ENCODE measurements around the gene PGP.
A peak's percentile ranks its signal among the peaks of the same experiment; 100 is the strongest.
"Not testable (repeated sequence)": the region's sequence is repeated elsewhere in the genome, so short reads cannot be mapped to it uniquely, and the experiment has no call there.

Gene PGP

GRCh38 chr16:2214719-2214968, at the start of gene PGP:
PGP (minus strand) TSS chr16:2214840; CDS start chr16:2214777, 63 bp downstream.
- DNase-seq (ENCODE audit: low read depth), result no peak

DNA sequence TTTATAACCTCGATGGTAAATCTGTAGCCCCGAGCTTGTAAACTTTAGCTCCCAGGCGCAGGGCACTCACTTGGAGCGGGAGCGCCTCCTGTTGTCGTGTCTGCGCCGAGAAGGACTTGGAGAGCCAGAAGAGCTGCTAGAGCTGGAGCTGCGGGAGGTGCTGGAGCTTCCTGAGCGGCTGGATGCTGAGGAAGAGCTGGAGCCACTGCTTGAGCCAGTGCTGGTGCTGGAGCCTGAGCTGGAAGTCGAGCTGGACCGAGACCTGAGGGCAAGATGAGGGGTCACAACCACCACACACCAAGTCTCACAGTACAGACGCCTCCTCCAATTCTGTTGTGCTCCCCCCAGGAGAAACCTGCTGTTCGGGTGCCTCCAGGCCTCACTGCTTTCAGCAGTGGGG, 48.4 kb upstream of the PGP start:
- not testable (repeated sequence) for DNase-seq (ENCODE audit: low read depth)

DNA sequence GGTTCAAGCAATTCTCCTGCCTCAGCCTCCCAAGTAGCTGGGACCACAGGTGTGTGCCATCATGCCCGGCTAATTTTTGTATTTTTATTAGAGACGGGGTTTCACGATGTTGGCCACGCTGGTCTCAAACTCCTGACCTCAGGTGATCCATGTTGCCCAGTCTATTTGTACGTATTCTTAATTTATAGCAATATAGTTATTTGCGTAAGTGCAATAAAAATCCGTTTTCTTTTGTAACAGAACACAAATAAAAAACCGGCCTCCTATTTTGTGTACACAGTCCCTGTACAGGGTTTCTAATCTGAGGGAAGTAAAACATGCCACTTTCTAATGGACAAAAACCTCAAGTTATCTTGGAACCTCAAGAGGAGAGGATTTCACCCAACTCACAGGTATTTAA, 45.6 kb upstream of the PGP start:
- DNase-seq (ENCODE audit: low read depth), result no peak

DNA sequence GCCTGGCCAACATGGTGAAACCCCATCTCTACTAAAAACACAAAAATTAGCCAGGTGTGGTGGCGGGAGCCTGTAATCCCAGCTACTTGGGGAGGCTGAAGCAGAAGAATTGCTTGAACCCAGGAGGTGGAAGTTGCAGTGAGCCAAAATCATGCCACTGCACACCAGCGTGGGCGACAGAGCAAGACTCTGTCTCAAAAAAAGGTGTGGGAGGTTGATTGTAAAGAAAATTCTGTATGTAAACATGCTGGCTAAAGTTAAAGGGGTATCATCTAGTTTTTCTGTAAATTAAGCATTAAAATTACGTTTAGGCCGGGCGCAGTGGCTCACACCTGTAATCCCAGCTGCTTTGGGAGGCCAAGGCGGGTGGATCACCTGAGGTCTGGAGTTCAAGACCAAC, 43.9 kb upstream of the PGP start:
- not testable (repeated sequence) for DNase-seq (ENCODE audit: low read depth)

DNA sequence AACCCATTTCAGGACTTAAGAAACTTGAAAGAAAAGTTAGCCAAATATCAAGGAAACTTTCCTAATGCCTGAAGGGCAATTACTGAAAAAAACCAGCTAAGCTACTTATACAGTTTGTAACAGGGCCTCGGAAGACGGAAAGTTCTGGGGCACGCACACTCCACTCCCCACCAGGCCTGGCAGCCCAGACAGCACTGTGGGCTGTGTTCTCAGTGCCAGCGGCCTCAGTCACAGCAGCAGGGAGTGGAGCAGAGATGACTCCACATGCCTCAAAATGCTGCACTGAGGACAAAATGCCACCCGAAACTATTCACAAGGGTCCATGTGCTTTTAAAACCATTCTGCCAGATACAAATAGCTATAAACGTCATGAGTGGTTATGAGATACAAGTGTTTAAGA, 43.1 kb upstream of the PGP start:
- DNase-seq (ENCODE audit: low read depth), result no peak

DNA sequence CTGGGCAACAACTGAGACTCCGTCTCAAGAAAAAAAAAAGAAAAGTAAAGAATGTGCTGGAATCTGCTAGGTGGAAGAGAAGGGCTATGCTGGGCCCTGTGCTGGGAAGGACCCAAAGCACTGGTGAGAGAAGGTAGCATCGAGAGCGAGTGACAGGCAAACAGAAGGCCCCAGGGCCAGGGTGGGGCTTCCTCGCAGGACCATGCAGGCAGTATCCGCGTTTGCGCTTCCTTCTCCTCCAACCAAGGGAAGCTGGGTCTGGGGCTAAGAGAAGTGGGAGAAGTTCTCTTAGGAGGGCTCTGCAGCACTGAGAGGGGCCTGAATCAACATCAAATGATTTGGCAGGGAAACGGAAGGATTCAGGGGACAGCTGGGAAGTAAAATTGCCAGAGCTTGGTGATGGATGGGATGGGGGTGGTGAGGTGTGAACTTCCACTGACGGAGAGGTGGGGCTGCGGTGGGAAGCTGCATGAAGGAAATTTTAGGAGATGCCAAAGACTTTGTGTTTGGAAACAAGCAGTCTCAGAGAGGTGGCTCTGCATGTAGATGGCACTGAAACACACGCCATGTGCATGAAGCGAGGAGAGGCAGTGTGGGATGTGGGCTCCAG, 42.0 kb upstream of the PGP start:
- no peak for DNase-seq (ENCODE audit: low read depth)

DNA sequence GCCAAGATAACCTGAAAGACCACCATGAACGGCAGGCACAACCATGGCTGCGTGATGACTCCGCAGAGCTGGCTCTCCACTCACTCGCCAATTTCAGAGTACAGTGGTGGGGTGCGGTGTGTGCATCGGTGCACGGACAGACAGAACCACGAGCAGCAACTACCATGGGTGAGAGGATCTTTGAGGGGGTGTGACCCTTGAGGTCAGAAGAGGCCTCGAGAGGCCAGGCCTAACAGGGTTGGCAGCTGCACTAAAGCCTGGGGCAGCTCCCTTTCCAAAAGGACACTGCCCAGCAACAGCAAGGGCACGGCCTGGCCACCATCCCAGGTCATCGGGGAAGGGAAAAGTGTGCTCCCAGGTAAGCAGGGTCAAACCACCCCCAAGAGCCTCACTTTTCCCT, 38.7 kb upstream of the PGP start:
- no peak for DNase-seq (ENCODE audit: low read depth)

DNA sequence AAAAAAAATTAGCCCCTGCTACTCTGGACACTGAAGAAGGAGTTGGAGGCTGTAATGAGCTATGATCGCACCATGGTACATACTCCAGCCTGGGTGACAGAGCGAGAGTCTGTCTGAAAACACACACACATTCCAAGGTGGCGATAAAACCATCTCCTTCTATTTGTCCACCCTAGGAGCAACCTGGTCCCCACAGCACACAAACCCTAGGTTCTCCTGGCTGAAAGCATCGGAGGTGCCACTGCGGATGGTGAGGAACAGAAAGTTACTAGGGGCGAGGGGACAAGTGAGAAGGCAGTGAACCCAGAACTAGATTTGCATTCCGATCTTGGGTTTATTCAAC, 38.1 kb upstream of the PGP start:
- no peak for DNase-seq (ENCODE audit: low read depth)

DNA sequence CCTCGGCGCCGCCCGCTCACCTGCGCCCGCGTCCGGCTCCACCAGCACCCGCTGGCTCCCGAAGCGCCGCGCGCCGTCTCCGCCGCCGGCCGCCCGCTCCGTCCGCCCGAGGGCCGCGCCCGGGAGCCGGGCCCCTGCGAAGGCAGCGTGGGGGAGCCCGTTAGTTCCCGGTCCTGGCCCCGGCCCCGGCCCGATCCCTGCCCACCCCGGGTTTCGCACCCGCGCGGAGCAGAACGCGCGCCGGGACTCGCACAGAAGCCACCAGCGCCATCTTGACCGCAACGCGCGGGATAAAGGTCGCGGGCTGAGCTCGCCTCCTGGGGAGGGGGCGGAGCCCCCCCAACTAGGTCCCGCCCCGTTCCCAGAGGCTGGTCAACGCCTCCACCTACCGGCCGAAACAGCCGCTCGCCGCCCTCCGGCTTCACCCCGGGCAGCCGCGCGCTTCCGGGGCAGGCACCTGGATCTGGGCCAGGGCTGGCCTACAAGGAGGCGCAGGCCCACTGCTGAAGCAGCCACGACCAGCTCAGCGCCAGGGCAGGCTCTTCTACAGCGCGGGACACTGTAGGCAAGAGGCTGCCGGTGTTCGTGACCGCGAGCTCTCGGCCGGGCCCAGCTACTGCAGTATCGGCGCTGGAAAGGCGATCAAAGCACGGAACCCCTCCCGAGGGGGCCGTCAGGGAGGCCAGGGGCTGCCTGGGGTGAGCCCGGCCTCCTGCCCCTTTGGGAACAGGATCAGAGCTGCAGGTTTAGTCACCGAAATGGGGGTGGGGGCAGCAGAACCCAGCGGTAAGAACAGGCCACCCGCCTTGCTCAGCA, 36.9 kb upstream of the PGP start, which contains the start of gene ECI1:
TSS of gene ECI1 (minus strand) at position 292 of the 816 bp plus-strand sequence. CDS start at position 271, 21 bp downstream.
- DNase-seq (ENCODE audit: low read depth), result peak; percentile 68

DNA sequence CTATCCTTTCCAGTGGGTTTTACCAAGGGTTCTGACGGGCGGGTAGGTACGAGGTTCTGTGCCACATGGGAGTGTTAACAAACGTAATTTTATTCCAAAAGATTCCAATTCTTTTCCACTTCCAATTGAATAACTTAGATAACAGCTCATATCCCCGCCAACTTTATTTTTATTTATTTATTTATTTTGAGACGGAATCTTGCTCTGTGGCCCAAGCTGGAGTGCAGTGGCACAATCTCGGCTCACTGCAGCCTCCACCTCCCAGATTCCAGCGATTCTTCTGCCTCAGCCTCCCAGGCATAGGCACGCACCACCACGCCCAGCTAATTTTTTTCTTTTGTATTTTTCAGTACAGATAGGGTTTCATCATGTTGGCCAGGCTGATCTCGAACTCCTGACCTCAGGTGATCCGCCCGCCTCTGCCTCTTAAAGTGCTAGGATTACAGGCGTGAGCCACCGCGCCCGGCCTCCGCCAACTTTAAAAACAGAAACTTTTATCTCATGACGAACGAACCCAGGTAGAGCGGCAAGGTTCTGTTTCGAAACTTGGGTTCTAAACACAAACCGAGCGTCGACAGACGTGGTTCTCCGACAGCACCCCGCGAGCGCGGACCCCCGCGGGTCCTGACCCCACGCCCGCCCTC, 36.1 kb upstream of the PGP start:
- DNase-seq (ENCODE audit: low read depth), result no peak

DNA sequence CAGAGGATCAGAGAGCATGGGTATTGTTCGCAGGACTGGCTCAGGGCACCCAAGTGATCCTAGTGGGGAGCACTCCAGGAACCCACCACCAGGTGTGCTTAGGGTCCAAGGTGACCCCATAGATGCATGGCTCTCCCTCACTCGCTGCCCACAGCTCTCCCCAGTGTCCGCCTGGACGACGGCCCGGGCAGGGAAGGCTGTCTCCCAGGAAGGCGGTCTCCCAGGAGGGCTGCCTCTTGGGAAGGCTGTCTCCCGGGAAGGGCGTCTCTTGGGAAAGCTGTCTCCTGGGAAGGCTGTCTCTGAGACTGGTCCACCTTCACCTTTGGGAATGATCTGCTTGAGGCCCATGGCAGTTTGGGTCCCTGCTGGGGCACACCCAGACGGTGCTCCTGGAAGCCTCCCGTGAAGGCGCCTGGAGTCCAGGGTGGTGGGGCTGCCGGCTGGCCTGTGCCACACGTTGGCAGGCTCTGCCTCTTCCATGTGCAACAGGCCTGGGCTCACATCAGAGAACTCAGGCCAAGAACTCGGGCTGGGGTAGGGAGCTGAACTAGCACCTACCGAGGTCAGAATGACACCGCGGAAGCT, 31.8 kb upstream of the PGP start:
- DNase-seq (ENCODE audit: low read depth), result no peak

GRCh38 chr16:2244926-2245795, 30.5 kb upstream of the PGP start:
- no peak for DNase-seq (ENCODE audit: low read depth)

GRCh38 chr16:2244301-2244700, 29.7 kb upstream of the PGP start:
- no peak for DNase-seq (ENCODE audit: low read depth)

DNA sequence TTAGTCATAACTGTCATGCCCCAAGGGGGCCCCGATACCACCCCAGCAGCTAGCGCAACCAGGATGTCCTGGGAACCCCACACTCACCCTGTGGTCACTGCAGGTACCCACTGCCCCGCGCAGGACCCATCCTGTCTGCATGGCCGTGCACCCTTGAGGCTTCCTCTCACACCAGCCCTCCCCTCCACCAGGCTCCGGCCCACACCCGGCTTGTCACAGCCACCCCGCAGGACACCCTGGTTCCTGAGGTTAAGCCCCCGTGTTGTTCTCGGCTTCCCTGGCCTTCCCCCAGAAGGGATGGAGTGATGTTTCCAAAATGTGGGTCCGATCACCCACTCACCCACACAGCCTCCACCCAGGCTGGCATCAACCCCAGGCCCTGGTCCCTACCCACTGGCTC, 29.1 kb upstream of the PGP start:
- no peak for DNase-seq (ENCODE audit: low read depth)

DNA sequence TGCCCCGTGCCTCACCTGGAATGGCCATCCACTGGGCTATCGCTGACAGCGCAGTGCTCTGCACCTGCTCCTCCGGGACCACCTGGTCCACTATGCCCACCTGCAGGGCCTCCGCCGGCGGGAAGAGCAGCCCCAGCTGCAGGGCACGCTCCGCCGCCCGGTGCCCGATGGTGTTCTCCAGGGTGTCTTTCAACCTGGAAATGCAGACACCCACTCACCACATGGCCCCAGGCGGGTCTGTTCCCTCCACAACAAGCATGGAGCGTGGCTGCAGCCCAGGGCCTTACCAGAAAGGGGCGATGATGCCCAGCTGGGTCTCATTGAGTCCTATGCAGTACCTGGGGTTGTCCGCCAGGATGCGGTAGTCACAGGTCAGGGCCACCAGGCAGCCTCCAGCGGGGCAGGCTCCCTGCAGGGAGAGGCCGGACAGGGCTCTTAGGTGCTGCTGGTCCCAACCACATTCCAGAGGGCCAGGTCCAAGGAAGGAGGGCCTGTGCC, 28.4 kb upstream of the PGP start:
- no peak for DNase-seq (ENCODE audit: low read depth)

DNA sequence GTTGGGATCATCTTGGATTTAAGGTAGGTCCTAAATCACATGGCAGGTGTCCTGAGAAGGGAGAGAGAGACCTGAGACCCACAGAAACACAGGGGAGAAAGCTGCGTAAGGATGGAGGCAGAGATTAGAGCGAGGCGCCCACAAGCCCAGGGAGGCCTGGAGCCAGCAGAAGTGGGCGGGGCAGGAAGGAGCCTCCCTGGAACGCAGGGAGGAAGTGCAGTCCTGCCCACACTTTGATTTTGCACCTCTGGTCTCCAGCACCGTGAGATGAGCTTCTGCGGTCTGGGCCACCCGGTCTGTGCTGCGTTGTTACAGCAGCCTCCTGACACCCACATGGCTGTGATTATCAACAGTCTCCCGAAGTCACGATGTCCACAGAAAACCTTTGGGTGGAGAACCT, 28.0 kb upstream of the PGP start:
- DNase-seq (ENCODE audit: low read depth), result no peak

DNA sequence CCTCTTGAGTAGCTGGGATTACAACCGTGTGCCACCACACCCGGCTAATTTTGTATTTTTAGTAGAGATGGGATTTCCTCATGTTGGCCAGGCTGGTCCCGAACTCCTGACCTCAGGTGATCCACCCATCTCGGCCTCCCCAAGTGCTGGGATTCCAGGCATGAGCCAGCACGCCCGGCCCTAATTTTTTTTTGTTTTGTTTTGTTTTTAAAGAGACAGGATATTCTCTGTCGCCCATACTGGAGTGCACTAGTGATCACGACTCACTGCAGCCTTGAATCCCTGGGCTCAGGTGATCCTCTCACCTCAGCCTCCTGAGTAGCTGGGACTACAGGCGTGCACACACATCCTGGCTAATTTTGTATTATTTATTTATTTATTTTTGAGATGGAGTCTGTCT, 25.7 kb upstream of the PGP start:
- DNase-seq (ENCODE audit: low read depth), result not testable (repeated sequence)

DNA sequence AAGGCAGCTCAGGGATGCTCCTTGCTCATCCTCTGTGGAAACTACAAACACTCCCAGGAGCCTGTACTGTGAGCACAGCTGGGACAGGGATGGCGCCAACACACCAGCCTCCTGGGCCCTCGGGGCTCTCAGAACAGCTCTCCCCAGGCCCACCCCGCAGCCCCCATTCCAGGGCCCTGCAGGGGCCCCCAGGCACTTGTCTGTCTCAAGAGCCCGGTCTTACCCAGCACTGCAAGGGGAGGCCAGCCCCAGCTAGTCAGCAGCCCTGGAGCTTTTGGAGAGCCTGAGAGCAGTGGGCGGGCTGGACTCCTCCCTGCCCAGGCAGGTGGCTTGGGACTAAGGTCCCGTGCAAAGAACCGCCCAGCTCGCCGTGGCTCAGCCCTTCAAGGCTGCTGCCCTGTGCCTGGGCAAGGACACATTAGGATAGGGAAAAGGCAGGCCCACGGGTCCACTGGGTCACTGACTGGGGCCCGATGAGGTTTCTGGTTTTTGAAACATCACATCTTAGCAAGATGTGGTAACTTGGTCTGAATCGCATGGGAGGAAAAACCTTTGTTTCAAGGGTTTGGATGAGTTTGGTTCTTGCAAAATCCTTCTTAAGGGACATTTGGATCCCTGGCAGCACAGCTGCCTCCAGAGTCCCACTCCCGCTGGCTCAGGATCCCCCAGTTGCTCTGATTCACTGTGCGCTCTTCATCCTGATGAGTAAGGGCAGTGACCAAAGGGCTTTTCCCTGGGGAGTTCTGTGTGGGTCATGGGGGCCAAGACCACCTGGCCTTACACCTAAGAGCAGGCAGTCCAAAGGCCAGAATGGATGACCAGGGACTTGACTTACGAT, 24.4 kb upstream of the PGP start:
- no peak for DNase-seq (ENCODE audit: low read depth)

- no peak for DNase-seq (ENCODE audit: low read depth)
Measured at GRCh38 chr16:2238150-2238837, 23.7 kb upstream of the PGP start.

- DNase-seq (ENCODE audit: low read depth), result no peak
Measured at GRCh38 chr16:2237493-2238149, 23.0 kb upstream of the PGP start.
